Measurements from ENCODE around the gene USP12.
"Not testable (repeated sequence)": the region's sequence is repeated elsewhere in the genome, so short reads cannot be mapped to it uniquely, and the experiment has no call there.

Gene USP12

DNA sequence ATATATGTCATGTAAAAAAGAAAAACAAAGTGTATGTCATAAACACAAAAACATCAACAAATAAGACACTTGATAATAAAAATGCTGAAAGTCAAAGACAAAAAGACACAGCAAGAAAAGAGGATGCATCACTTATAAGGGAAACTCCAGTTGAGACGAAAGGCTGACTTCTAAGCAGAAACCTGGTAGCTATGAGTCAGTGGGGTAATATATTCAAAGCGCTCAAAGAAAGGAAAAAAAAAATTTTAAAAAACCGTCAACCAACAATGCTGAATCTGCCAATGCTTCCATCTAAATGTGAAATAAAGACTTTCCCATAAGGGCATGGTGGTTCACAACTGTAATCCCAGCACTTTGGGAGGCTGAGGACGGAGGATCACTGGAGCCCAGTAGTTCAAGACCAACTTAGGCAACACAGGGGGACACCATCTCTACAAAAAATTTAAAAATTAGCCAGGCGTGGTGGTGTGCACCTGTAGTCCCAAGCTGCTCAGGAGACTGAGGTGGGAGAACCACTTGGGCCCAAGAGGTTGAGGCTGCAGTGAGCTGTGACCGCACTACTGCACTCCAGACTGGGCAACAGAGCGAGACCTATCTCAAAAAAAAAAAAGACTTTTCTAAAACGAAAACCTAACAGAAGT is 24.0 kb downstream of the USP12 start:
- no peak for DNase-seq

DNA sequence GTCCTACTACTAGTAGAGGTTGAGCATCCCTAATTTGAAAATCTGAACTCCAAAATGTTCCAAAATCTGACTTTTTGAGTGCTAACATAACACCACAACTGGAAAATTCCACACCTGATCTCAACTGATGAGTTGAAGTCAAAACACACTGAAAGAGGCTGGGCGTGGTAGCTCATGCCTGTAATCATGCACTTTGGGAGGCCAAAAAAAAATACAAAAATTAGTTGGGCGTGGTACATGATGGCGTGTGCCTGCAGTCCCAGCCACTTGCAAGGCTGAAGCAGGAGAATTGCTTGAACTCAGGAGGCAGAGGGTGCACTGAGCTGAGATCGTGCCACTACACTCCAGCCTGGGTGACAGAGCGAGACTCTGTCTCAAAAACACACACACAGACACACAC is 29.9 kb downstream of the USP12 start:
- DNase-seq, result no peak

DNA sequence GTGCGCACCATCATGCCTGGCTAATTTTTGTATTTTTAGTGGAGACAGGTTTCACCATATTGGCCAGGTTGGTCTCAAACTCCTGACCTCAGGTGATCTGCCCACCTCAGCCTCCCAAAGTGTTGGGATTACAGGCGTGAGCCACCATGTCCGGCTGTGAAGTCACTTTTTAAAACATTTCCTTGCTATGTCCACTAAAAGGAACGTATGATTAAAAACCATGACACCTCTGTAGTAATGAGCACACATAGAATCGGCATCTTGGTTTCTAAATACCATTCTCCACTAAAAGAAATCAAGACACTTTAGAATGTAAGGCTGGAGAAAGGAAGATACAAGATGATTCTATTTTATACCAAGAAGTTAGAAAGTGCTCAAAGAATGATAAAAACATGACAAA is 30.5 kb downstream of the USP12 start:
- not testable (repeated sequence) for DNase-seq

DNA sequence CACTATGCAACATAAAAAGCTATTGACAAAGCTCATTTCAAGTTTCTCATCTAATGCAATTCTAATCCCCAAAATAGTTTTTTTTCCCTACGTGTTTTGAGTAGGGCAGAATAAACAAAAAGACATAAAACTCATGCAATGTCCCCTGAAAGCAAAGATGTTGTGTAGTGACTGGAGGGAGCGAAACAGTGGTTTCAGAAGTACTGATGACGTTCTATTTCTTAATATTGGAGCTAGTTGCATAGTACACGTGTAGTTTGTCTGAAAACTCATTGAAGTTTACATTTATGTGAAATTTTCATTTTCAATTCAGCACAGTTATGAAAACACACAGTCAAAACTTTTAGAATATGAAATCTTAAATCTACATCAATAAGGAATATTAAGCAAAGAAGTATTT is 31.6 kb downstream of the USP12 start:
- no peak for DNase-seq

DNA sequence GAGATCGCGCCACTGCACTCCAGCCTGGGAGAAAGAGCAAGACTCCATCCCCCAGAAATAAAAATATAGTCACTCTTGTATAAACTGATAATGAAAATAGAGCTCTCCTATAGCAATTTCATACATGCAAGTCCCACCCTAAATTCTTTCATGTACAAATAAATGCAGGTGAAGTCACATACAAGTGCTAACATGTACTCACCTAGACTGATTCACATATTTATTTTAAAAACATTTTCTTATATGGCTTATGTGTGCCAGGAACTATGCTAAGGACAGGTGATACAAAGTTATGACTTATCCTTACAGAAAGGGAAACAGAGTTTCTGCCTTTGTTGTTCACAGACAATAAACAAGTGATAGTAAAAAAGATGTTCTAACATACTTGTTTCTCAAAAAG is 32.0 kb downstream of the USP12 start:
- no peak for DNase-seq

DNA sequence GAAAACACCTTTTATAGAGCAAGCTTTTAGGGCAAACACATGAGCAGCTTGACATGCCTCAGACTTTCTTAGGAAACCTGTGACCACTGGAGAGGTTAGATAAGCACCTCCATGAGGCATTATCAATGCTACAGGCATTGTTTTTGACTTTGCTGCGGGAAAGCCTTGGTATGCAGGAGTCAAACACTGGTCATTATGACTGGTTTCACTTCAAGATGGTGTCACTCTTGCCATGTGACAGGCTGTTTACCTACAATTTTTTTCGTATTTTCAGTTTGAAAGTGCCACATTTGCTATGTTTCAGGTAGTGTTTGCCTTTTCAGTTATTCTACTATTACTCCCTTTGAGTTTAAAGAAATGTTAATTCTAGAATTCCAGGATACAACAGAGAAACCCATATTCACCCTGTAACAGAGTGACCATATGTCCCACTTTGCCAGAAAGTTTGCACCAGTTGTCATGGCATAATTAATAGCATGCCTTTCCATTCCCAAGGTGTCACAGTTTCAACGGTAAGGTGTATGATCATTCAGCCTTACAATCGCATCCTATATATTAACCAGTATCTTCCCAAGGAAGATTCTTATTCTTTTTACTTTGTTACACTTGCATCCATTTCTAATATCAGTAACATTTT is 33.0 kb downstream of the USP12 start:
- no peak for DNase-seq

DNA sequence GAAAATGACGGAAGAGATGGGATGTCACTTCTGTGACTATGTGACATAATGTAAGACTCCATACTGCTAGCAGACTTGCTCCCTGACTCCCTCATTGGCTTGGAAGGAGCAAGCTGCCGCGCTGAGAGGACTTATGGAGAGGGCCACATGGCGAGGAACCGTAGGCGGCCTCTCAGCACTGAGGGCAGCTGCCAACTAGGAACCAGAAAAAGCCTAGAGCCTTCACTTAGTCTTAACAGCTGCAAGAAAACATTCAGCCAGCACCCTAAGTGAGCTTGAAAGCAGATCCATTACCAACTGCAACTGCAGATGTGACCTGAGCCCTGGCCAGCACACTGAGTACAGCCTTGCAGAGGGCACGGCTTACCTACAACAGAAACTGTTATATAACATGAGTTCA is 33.9 kb downstream of the USP12 start:
- no peak for DNase-seq

DNA sequence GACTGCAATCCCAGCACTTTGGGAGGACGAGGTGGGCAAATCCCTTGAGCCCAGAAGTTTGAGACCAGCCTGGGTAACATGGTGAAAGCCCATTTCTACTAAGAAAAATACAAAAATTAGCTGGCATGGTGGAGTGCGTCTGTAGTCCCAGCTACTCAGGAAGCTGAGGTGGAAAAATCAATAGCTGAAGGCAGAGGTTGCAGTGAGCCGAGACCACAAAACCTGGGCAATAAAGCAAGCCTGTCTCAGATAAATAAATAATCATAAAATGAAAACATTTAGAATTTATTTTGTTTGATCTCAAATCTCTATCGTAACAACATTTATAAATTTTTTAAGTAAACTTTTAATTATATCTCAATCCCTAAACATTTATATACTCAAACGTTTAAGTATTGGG is 36.6 kb downstream of the USP12 start:
- no peak for DNase-seq

DNA sequence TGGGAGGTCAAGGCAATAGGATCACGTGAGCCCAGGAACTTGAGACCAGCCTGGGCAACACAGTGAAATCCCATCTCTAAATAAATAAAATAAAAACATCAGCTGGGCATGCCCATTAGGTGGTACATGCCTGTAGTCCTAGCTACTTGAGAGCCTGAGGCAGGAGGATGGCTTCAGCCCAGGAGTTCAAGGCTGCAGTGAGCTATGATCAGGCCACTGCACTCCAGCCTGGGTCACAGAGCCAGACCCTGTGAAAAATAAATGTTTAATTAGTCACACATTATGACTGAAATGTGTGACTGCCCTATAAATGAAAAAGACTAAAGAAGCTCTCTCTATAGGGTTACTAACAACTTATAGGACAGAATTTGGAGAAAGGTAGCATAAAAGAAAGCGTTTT is 37.7 kb downstream of the USP12 start:
- no peak for DNase-seq

DNA sequence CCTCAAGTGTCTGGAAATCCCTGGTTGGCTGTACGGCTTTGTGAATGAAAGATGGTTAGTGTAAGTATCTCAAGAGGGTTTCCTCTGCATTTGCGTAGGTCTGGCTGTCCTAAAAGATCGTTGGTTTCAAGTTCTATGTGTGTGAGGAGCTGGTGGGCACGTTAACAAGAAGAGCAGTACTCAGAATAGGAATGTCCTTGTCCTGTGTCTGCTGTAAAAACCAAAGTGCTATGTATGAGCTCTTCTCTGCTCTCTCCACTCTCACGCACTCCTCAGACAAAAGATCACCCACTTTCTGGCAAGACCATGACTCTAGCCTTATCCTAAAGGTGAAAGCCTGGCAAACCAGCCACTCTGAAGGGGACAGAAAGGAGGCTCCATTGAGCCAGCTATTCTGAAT is 39.1 kb downstream of the USP12 start:
- DNase-seq, result no peak

DNA sequence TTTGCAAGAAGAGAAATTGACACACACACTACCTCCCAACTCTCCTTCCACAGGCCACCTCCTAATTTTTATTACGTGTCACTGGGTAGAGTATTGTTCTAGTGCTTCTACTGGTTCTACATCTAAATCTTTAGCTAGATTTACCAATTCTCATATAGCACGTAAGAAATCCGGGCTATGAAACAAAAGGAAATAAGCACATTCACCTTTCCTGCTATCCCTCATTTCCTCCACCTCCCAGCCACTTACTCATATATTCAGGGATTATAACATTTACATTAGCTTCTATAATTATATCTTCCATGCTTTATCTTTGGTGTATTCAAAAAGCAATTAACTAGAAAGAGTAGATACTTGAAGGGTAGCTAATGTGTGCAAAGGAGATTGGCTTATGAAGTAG is 39.7 kb downstream of the USP12 start:
- DNase-seq, result no peak

DNA sequence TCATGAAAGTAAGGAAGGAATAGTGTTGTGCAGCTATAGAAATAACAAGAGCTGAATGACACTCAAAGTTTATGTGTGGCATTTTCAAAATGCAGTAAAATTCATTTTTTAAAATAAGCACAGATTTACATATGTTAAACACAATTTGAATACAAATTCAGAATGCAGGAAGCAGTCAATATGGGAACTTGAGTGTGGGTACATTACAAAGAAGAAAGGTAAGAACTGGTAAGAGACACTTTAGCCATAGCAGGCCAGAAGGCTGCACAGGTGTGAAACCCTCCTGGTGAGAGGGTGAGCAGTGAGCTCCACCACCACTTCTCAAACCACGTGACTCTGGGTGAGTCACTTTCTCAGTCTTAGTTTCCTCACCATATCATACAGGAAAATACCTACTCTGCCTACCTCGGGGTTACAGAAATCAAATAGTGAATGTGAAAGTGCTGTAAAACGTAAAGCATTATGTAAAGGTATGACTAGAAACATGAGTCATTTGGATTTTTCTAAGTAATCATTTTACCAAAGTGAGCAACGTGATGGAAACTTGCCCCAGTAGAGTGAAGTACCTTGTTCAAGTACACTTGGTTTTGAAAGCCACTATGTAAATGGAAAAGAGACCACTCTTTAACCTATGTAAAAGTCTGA is 40.5 kb downstream of the USP12 start:
- DNase-seq, result no peak

DNA sequence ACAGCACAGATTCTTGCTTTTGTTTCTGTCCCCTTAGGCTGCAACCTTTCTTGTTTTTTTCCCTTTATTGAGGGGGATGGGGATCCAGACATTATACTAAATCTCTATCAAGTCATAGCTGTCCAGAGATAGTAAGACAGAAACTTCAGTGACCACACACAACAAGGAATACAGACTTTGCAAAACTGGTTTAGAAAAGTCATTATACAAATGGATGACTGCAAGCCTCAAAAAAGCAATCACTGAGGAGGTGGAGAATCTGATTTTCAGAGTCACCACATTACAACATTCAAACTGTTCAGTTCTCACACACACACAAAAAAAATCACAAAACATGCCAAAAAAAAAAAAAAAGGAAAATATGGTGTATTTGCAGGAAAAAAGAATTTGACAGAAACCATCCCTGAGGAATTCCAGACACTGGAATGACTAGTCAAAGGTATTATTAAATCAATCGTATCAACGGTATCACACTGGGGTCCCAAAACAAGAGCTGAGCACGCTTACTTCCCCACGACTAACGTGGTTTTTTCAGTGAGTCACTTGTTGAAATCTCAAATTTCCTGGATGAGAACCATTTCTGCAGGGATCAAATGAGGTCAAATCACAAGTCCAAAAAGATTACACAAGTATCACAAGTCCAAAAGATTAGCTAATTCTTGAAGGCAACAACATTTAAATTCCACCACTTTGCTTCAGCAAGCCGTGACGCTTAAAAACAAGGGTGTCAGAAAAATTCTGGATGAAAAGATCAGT is 41.2 kb downstream of the USP12 start:
- no peak for DNase-seq

DNA sequence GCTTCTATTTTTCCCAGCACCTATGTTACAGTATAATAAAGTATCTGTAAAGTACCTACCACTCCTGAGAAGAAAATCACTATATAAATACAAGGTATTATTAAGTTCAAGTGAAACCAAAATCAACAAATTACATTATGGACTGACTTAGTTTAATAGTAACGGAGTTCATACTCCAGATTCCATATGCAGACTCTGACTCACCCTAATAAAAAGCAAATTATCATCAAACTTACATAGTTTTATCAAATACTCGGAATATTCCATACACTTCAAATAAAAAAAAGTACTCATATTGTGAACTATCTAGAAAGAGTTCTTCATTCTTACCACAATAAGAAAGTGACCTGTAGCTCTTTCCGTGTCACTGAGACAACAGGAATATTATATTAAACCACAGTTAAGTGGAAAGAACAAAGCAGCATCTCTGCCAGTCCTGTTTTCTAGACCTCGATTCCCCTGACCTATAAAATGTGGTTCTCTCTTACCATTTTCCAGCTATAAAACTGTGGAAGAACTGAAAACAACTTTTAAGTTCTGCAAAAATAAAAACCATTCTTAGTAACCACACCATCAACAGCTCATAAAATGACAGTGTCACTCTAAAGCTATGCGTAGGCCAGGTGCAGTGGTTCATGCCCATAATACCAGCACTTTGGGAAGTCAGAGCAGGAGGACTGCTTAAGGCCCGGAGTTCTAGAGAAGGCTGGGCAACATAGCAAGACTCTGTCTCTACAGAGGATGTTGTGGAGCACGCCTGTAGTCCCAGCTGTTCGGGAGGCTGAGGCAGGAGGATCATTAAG is 42.6 kb downstream of the USP12 start:
- no peak for DNase-seq

DNA sequence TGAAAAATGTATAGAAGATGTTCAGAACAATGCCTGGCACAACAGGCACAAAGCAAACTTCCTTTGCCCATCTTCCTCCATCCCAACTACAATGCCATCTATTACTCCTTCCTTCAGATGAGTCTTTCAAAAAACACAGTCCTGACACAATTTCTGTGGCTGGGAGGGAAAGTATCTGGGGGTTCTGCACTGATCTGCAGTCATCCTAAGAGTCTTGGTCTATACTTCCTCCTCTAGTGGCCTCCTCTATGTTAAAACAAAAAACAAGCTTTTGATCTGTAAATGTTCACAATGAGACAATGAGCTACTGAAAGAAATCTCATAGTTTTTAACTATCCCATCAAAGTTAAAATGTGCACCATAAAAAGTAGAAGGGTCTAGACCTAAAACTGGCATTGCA is 44.8 kb downstream of the USP12 start:
- no peak for DNase-seq

DNA sequence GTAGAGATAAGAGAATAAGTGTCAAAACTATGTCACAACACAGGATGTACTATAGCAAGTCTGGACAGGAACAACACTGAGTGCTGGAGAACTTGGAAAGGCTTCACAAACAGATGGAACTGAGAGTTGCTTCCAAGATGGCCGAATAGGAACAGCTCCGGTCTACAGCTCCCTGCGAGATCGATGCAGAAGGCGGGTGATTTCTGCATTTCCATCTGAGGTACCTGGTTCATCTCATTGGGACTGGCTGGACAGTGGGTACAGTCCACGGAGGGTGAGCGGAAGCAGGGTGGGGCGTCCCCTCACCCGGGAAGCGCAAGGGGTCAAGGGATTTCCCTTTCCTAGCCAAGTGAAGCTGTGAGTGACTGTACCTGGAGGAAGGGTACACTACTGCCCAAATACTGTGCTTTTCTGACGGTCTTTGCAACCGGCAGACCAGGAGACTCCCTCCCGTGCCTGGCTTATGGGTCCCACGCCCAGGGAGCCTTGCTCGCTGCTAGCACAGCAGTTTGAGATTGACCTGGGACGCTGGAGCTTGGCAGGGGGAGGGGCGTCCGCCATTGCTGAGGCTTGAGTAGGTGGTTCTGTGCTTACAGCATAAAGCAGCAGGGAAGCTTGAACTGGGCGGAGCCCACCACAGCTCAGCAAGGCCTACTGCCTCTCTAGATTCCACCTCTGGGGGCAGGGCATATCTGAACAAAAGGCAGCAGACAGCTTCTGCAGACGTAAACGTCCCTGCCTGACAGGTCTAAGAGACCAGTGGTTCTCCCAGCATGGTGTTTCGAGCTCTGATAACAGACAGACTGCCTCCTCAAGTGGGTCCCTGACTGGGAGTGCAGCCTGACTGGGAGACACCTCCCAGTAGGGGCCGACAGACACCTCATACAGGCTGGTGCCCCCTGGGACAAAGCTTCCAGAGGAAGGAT is 46.0 kb downstream of the USP12 start:
- DNase-seq, result no peak

DNA sequence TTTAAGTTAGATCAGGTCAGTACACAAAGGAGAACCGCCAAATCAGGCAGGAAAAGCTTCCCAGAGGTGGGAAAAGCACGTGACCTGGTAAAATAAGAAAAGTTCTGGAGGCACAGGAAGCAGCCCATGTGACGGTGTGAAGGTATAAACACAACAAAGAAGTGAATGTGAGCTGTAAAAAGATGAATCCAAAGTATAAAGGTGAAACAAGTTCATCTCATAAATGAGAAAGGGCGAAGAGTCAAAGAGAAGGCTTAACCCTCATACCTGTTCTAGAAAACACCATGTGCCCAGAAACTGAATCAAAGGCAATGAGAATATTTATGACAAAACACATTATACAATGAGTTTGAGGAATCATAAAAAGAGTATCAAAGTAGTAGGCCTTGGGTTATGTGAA is 47.0 kb downstream of the USP12 start:
- DNase-seq, result no peak

DNA sequence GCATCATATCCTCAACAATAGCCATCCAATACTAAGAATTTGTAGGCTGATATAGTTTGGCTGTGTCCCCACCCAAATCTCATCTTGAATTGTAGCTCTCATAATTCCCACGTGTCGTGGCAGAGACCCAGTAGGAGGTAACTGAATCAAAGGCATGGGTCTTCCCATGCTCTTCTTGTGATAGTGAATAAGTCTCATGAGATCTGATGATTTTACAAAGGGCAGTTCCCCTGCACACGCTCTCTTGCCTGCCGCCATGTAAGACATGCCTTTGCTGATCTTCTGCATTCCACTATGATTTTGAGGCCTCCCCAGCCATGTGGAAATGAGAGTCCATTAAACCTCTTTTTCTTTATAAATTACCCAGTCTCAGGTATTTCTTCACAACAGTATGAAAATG is 48.2 kb downstream of the USP12 start:
- not testable (repeated sequence) for DNase-seq

DNA sequence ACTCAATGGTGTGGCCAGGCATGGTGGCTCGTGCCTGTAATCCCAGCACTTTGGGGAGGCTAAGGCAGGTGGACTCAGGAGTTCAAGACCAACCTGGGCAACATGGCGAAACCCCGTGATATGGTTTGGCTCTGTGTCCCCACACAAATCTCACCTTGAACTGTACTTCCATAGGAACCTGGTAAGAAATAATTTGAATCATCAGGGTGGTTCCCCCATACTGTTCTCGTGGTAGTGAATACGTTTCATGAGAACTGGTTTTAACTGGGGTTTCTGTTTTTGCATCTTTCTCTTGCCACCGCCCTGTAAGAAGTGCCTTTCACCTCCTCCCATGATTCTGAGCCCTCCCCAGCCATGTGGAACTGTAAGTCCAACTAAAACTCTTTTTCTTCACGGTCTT is 49.6 kb downstream of the USP12 start:
- no peak for DNase-seq

DNA sequence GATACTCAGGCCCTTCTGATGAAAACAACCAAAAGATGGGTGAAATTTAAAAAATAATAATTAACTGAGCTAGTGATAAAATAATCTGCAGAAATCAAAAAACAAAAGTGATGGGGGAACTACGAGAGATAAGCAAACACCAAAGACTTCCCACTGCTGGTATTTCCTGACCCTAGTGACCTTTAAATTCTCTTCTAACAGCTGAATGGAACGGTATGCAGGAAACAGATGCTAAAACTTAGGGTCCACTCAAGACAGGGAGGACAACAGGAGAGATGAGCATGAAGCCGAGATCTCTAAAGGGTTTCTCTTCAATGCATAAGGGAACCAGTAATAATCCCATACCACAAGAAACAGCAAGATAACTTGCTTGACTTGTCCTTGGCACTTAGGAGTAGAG is 50.8 kb downstream of the USP12 start:
- DNase-seq, result no peak

DNA sequence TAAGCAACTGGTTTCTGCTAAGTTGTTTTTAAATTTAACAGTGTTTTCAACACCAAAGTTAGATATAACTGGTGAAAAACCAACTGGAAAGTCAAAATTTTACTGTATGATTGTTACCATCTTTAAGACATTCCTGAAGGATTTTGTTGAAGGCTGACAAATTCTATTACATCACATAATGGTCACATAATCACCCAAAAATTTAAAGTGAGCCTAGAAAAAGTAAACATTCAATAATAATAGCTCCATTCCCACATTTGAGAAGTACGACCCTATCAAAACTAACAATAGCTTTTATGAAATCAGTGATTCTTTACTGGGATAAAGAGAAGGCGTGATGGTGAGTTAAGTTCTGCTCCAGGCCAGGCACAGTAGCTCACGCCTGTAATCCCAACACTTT is 51.6 kb downstream of the USP12 start:
- no peak for DNase-seq

Measured in NCI-H2107 (cell line).